ENCODE results near the gene EIF4EBP2.
A peak's percentile ranks its signal among the peaks of the same experiment; 100 is the strongest.

The EIF4EBP2 gene

DNA sequence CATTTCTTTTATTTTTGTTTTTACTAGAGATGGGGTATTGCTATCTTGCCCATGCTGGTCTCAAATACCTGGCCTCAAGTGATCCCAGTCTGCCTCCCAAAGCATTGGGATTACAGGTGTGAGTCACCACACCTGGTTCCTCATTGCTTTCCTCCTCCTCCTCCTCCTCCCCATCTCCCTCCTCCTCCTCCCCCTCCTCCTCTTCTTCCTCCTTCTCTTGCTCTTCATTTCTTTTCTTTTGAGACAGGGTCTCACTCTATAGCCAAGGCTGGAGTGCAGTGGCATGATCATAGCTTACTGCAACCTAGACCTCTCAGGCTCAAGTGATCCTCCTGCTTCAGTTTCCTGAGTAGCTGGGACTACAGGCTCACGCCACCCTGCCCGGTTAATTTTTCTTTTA lies 43.7 kb upstream of the EIF4EBP2 start:
- no peak for TF ChIP-seq ZFX (IDR thresholded peaks at IDR 0.05)
- TF ChIP-seq, protein P1, sequence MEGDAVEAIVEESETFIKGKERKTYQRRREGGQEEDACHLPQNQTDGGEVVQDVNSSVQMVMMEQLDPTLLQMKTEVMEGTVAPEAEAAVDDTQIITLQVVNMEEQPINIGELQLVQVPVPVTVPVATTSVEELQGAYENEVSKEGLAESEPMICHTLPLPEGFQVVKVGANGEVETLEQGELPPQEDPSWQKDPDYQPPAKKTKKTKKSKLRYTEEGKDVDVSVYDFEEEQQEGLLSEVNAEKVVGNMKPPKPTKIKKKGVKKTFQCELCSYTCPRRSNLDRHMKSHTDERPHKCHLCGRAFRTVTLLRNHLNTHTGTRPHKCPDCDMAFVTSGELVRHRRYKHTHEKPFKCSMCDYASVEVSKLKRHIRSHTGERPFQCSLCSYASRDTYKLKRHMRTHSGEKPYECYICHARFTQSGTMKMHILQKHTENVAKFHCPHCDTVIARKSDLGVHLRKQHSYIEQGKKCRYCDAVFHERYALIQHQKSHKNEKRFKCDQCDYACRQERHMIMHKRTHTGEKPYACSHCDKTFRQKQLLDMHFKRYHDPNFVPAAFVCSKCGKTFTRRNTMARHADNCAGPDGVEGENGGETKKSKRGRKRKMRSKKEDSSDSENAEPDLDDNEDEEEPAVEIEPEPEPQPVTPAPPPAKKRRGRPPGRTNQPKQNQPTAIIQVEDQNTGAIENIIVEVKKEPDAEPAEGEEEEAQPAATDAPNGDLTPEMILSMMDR (conservative IDR thresholded peaks at IDR 0.05) = no peak
- no peak overlapping the region for H3K27ac ChIP-seq

DNA sequence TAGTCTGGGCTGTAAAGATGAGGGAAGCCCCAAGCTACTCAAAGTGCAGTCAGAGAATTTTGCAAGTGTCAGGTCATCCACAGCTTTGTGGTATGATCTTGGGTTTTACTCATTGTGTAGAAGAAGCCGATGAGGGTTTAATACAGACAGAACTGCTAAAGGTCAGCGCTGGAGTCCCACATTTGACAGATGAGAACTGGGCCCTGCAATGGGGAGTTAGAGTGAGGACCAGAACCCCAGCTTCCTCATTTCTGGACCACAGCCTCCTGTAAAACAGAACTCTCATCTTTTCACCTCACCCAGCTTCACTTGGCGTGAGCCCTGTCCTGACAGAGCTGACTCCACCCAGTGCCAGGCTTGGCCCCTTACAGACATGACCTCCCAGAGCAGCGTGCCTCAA lies 41.6 kb upstream of the EIF4EBP2 start:
- H3K27ac ChIP-seq = no peak overlapping the region
- TF ChIP-seq ZFX (IDR thresholded peaks at IDR 0.05) = no peak

DNA sequence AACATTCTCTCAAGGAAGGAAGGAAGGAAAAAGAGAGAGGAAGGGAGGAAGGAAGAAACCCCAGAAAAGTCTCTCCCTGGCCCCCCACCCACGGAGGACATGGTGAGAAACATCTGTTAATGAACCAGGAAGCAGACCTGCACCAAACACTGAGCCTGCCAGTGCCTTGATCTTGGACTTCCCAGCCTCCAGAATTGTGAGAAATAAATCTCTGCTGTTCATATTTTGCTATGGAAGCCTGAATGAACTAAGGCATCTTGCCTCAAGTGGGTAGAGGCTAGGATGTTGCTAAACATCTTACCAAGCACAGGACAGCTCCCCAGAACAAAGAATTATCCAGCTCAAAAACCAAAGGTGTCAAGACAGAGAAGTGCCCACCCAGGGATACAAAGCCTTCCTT lies 40.7 kb upstream of the EIF4EBP2 start:
- no peak for TF ChIP-seq ZFX (IDR thresholded peaks at IDR 0.05)
- TF ChIP-seq, protein P1 (conservative IDR thresholded peaks at IDR 0.05) = no peak
- no peak overlapping the region; the same call in 1 of the 2 replicates for H3K27ac ChIP-seq

DNA sequence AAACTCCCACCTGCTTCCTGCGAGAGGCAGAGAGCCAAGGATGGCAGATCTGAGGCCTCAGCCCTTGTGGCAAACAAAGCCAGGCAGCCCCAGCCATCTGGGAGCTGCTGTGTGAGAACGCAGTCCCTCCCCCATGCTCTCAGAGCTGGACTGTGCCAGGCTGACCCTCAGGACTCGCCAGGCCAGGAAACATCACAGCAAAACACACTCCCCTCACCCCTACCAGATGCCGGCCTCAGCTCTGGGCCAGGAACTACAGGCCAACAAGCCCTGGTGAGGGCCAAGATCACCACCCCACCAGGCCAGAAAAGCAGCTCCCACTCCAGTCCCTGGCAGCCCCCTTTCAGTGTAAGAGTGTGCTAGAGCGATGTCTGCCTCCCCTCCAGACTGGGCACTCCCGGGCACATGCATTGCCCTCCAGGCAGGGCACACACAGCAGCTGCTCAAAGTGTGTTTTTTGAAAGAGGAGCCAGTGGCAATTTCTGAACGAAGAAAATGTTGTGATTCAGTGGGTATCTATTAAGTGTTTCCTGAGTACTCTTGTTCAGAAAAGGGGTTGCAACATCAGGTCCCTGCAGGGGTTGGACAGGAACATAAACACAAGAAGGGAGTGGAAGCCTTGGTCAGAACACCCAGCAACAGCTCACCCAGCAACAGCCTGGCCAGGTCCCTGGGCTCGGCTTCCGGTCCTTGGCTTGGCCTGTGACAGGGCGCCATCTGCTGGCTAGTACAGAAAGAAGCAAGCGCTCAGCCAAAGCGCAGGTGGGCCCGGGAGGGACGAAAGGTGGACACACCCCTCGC lies 39.8 kb upstream of the EIF4EBP2 start:
- TF ChIP-seq, protein P1 (conservative IDR thresholded peaks at IDR 0.05) = peak; percentile 91
- TF ChIP-seq ZFX (IDR thresholded peaks at IDR 0.05) = no peak
- H3K27ac ChIP-seq = peak overlapping the region; percentile 28

DNA sequence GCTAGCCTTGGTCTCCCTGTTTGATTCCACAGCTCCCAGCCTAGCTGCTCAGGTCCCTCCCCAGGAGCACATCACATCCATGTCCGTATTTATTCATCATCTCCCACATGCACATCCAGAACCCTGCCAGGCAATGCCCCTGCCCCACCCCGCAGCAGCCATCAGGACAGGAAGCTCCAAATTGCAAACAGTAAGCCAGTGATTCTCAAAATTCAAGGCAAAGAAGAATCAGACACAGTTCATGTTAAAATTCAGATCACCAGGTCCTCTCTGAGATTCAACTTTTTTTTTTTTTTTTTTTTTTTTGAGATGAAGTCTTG lies 39.2 kb upstream of the EIF4EBP2 start:
- no peak overlapping the region for H3K27ac ChIP-seq
- TF ChIP-seq, protein P1 (conservative IDR thresholded peaks at IDR 0.05) = peak; percentile 72
- no peak for TF ChIP-seq ZFX (IDR thresholded peaks at IDR 0.05)

DNA sequence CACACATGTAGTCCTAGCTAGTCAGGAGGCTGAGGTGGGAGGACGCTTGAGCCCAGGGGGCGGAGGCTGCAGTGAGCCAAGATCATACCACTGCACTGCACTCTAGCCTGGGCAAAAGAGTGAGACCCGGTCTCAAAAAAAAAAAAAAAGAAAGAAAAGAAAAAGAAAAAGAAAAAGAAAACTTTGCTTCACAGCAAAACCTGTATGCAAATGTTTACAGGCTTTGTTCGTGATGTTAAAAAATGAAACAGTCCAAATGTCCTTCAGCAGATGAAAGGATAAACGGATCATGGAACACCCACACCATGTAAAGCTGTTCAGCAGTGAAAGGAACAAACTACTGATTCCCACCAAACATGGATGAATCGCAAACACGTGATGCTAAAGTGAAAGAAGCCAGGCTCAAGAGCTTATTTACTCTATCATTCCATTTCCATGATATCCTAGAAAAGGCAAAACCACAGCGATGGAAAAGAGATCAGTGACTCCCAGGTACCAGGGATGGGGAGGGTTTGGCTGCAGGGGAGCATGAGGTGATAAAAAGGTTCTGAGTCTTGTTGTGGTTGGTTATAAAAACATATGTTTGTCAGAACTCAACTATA lies 36.6 kb upstream of the EIF4EBP2 start:
- no peak for TF ChIP-seq ZFX (IDR thresholded peaks at IDR 0.05)
- TF ChIP-seq, protein P1 (conservative IDR thresholded peaks at IDR 0.05) = no peak

DNA sequence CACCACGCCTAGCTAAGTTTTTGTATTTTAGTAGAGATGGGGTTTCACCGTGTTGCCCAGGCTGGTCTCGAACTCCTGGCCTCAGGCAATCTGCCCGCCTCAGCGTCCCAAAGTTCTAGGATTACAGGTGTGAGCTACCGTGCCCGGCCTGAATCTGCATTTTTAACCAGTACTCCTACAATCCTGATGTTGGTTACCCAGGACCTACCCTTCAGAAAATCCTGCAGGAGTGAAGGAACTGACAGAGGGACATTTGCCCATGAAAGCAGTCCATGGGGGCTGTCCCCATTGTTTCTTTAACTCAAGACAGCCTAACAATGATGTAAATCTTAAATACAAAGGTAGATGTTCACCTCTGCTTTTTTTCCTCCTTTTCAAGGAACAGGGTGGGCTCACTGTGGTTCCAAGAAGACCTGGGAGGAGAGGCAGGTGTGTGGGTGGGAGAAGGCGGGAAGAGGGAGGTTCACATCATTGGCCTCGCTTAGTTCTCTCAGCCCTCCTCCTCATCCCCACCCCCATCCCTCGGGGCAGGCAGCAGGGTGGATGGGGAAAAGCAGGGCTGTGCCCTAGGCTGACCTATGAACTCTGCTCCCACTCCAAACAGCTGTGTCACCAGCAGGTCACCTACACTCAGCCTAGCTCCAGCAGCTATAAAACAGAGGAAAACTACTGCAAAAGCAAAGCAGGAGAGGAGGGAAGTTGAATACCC lies 35.0 kb upstream of the EIF4EBP2 start:
- no peak overlapping the region for H3K27ac ChIP-seq
- no peak for TF ChIP-seq ZFX (IDR thresholded peaks at IDR 0.05)
- TF ChIP-seq, protein P1 (conservative IDR thresholded peaks at IDR 0.05) = no peak

More for the DNA sequence above, 36.6 kb upstream of the EIF4EBP2 start:
- no peak overlapping the region for H3K27ac ChIP-seq
